ENCODE measurements around the gene TMIGD3. TPM values are rescaled to one million over a fixed set of nuclear protein-coding genes. Genes with fewer than 3 reads are reported as not detected.
"Not testable (repeated sequence)": the region's sequence is repeated elsewhere in the genome, so short reads cannot be mapped to it uniquely, and the experiment has no call there.

The TMIGD3 gene
- not detected in 2 replicates for total RNA-seq (2014; rRNA removed; shearing (Covaris generic))

GRCh38 chr1:111503585-111504060, at the start of gene TMIGD3, which contains the start of gene ADORA3:
Gene TMIGD3 (minus strand): TSS chr1:111503633. CDS start chr1:111503354, 279 bp downstream.
Gene ADORA3 (minus strand): TSS chr1:111503633. CDS start chr1:111503354, 279 bp downstream.
- DNase-seq (ENCODE audit: low read depth), result no peak

GRCh38 chr1:111553196-111553595, 49.8 kb upstream of the TMIGD3 start:
- DNase-seq (ENCODE audit: low read depth), result peak; percentile 73

GRCh38 chr1:111552587-111552986, 49.2 kb upstream of the TMIGD3 start:
- DNase-seq (ENCODE audit: low read depth), result no peak

GRCh38 chr1:111551623-111552411, 48.4 kb upstream of the TMIGD3 start:
- DNase-seq (ENCODE audit: low read depth), result no peak

- DNase-seq (ENCODE audit: low read depth), result not testable (repeated sequence)
Observed at GRCh38 chr1:111547786-111548185, 44.4 kb upstream of the TMIGD3 start.

- DNase-seq (ENCODE audit: low read depth), result no peak
Observed at GRCh38 chr1:111542187-111542586, 38.8 kb upstream of the TMIGD3 start.

GRCh38 chr1:111541721-111542120, 38.3 kb upstream of the TMIGD3 start:
- peak; percentile 66 for DNase-seq (ENCODE audit: low read depth)

GRCh38 chr1:111540928-111541327, 37.5 kb upstream of the TMIGD3 start:
- DNase-seq (ENCODE audit: low read depth), result no peak

- peak; percentile 94 for DNase-seq (ENCODE audit: low read depth)
Observed at GRCh38 chr1:111538343-111539025, 35.1 kb upstream of the TMIGD3 start.

- DNase-seq (ENCODE audit: low read depth), result peak; percentile 38
Observed at GRCh38 chr1:111535256-111536191, 32.1 kb upstream of the TMIGD3 start.

- DNase-seq (ENCODE audit: low read depth), result no peak
Observed at GRCh38 chr1:111520053-111520452, 16.6 kb upstream of the TMIGD3 start.

- DNase-seq (ENCODE audit: low read depth), result no peak
Observed at GRCh38 chr1:111517469-111518225, 14.2 kb upstream of the TMIGD3 start.

- DNase-seq (ENCODE audit: low read depth), result no peak
Observed at GRCh38 chr1:111516005-111516535, 12.6 kb upstream of the TMIGD3 start.

GRCh38 chr1:111515291-111516004, 12.0 kb upstream of the TMIGD3 start:
- DNase-seq (ENCODE audit: low read depth), result no peak

- DNase-seq (ENCODE audit: low read depth), result peak; percentile 70
Observed at GRCh38 chr1:111513410-111514020, 10.1 kb upstream of the TMIGD3 start.

GRCh38 chr1:111512931-111513330, 9.5 kb upstream of the TMIGD3 start:
- DNase-seq (ENCODE audit: low read depth), result no peak

GRCh38 chr1:111512132-111512889, 8.9 kb upstream of the TMIGD3 start:
- DNase-seq (ENCODE audit: low read depth), result no peak

GRCh38 chr1:111511370-111511769, 7.9 kb upstream of the TMIGD3 start:
- DNase-seq (ENCODE audit: low read depth), result no peak

GRCh38 chr1:111509997-111510375, 6.6 kb upstream of the TMIGD3 start:
- DNase-seq (ENCODE audit: low read depth), result no peak

Measured in RPMI7951 (cell line).